ENCODE results near the gene ZFHX3. TPM values are rescaled to one million over a fixed set of nuclear protein-coding genes. Genes with fewer than 3 reads are reported as not detected.

The ZFHX3 gene
- total and polyA plus RNA-seq, 9 of the 15 experiments (the other 6 are each of a cell fraction or from before 2014, with no cell fraction given): 0.01 to 0.23 (median 0.06) TPM; not detected in 4

DNA sequence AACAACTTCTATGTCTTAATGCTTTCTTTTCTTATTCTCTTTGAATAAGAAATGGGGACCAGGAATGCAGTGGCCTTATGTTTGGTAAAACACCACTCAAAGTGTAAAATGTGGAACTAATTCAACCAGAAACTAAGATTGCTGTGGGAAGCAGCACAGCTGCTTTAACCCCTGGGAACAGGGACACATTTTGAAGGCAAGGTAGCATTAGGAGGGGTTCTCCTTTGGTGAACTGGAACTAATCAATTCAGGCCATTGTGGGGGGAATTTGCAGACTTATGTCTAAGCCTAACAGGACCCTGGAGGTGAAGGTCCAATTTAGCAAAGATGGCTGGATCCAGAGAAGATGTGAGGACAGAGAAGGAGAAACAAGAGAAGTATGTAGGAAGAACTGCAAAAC is 256.1 kb downstream of the ZFHX3 start:
- FAIRE-seq: no peak
- Histone ChIP-seq H3K9me1 (ENCODE audit: control insufficient read depth, insufficient read depth, low read length) (no peaks in the 10 kb centered on the region), H3K4me1 (replicated peaks in 1 of 2; ENCODE audit: control insufficient read depth in 2 of 2, insufficient read depth in 2 of 2, low read length in 2 of 2) (peaks cover 0 to 4% of the 10 kb centered on the region in 2 experiments; a peak in 3 of 5 replicates), H3K79me2 (ENCODE audit: control insufficient read depth, insufficient read depth, low read length) (no peaks in the 10 kb centered on the region), H3K36me3 (ENCODE audit: control insufficient read depth, insufficient read depth, low read length) (no peaks in the 10 kb centered on the region), H4K20me1 (replicated peaks; ENCODE audit: control insufficient read depth, insufficient read depth, low read length) (no peaks in the 10 kb centered on the region), H3K9me3 (replicated peaks; ENCODE audit: control insufficient read depth, insufficient read depth, low read depth, low read length) (no peaks in the 10 kb centered on the region), H3K27me3 (ENCODE audit: control insufficient read depth in 2 of 2, insufficient read depth in 2 of 2, low read length in 2 of 2) (peaks cover 2 to 31% of the 10 kb centered on the region in 2 experiments; a peak in 3 of 5 replicates), H3K9ac (ENCODE audit: insufficient read depth in 1 of 2, low read depth in 2 of 2, low read length in 2 of 2) (no peak overlapping the region), H3K27ac (ENCODE audit: extremely low read depth, low read depth, low read length) (no peak overlapping the region), H3K4me3 (no peak overlapping the region), H2AFZ (ENCODE audit: low read depth, low read length) (no peak overlapping the region), H3K4me2 (ENCODE audit: insufficient read depth, low read length) (no peak overlapping the region)
- ChIA-PET POLR2A (no interaction called here), CTCF (ENCODE audit: low intra/inter-chr PET ratio) (no interaction called here)
- in situ Hi-C loops (cut with MboI): no loop called here
- TF ChIP-seq FOXJ3 (CRISPR knock-in tag; IDR thresholded peaks at IDR 0.05) (no peak), PML (IDR thresholded peaks at IDR 0.05; ENCODE audit: low read length) (no peak), TEAD2 (tag; IDR thresholded peaks at IDR 0.05) (no peak), ILF3 (IDR thresholded peaks at IDR 0.05; ENCODE audit: borderline replicate concordance) (no peak), NFIX (CRISPR knock-in tag; IDR thresholded peaks at IDR 0.05; ENCODE audit: low read depth) (no peak), BACH1 (tag; IDR thresholded peaks at IDR 0.05) (no peak), ADNP (tag; IDR thresholded peaks at IDR 0.05) (no peak), KAT2B (IDR thresholded peaks at IDR 0.05; ENCODE audit: low read depth, low read length) (no peak), KLF10 (CRISPR knock-in tag; IDR thresholded peaks at IDR 0.05) (no peak), ZNF408 (CRISPR knock-in tag; IDR thresholded peaks at IDR 0.05; ENCODE audit: low read depth) (no peak), NR3C1 (CRISPR knock-in tag; IDR thresholded peaks at IDR 0.05) (no peak), E2F3 (CRISPR knock-in tag; IDR thresholded peaks at IDR 0.05) (no peak), SRSF3 (IDR thresholded peaks at IDR 0.05; ENCODE audit: insufficient read depth, low read length) (no peak), PCBP1 (IDR thresholded peaks at IDR 0.05; ENCODE audit: low read depth, low read length, poor library complexity, severe bottlenecking) (no peak)
- TF ChIP-seq, protein P1, sequence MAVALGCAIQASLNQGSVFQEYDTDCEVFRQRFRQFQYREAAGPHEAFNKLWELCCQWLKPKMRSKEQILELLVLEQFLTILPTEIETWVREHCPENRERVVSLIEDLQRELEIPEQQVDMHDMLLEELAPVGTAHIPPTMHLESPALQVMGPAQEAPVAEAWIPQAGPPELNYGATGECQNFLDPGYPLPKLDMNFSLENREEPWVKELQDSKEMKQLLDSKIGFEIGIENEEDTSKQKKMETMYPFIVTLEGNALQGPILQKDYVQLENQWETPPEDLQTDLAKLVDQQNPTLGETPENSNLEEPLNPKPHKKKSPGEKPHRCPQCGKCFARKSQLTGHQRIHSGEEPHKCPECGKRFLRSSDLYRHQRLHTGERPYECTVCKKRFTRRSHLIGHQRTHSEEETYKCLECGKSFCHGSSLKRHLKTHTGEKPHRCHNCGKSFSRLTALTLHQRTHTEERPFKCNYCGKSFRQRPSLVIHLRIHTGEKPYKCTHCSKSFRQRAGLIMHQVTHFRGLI (CRISPR knock-in tag; IDR thresholded peaks at IDR 0.05): no peak
- TF ChIP-seq, protein P2, sequence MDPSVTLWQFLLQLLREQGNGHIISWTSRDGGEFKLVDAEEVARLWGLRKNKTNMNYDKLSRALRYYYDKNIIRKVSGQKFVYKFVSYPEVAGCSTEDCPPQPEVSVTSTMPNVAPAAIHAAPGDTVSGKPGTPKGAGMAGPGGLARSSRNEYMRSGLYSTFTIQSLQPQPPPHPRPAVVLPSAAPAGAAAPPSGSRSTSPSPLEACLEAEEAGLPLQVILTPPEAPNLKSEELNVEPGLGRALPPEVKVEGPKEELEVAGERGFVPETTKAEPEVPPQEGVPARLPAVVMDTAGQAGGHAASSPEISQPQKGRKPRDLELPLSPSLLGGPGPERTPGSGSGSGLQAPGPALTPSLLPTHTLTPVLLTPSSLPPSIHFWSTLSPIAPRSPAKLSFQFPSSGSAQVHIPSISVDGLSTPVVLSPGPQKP (CRISPR knock-in tag; IDR thresholded peaks at IDR 0.05): no peak
- TF ChIP-seq, protein P3, sequence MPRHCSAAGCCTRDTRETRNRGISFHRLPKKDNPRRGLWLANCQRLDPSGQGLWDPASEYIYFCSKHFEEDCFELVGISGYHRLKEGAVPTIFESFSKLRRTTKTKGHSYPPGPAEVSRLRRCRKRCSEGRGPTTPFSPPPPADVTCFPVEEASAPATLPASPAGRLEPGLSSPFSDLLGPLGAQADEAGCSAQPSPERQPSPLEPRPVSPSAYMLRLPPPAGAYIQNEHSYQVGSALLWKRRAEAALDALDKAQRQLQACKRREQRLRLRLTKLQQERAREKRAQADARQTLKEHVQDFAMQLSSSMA (CRISPR knock-in tag; IDR thresholded peaks at IDR 0.05): no peak
- DNase-seq (ENCODE audit: extremely low read depth in 1 of 4, low spot score in 3 of 4): no peak
- BruUV-seq (replicated peaks): no TSS peak
- intact Hi-C loops (cut with micrococcal nuclease): no loop called here
- ATAC-seq: no peak

Data from K562 (cell line).